Activated CD4-positive, alpha-beta T cell treated with anti-CD3 and anti-CD28 coated beads, Interleukin-2, amount 10 ng/mL, durations not matched to agents 24 days and 14 days (primary cell): Measurements from ENCODE around the gene SNRNP40. TPM values are rescaled to one million over a fixed set of nuclear protein-coding genes. Genes with fewer than 3 reads are reported as not detected.
A peak's percentile ranks its signal among the peaks of the same experiment; 100 is the strongest.
"Not testable (repeated sequence)": the region's sequence is repeated elsewhere in the genome, so short reads cannot be mapped to it uniquely, and the experiment has no call there.

Experiments
- DNase-seq: peaks from one replicate; pipeline ENCODE4 v3.0.0; 2022
- H3K27ac Mint-ChIP-seq: one replicate; pipeline ENCODE4 v1.8.0; 2022; ENCODE audit warnings: mild to moderate bottlenecking, mixed read lengths
- H3K27me3 Mint-ChIP-seq: one replicate; pipeline ENCODE4 v1.8.0; 2022; ENCODE audit warnings: mixed read lengths
- H3K36me3 Mint-ChIP-seq: one replicate; pipeline ENCODE4 v1.8.0; 2022; ENCODE audit warnings: low read depth, mild to moderate bottlenecking, mixed read lengths
- H3K4me1 Mint-ChIP-seq: one replicate; pipeline ENCODE4 v1.8.0; 2021; ENCODE audit warnings: mixed read lengths
- H3K4me3 Mint-ChIP-seq: one replicate; pipeline ENCODE4 v1.8.0; 2022; ENCODE audit warnings: mild to moderate bottlenecking, moderate library complexity, mixed read lengths
- H3K9me3 Mint-ChIP-seq: one replicate; pipeline ENCODE4 v1.8.0; 2021; ENCODE audit warnings: mixed read lengths
- intact Hi-C: fragments of 100-400 bp; cut with micrococcal nuclease; formaldehyde crosslinking; loops from one replicate; pipeline ENCODE4 v1.15.1; 2023
- total RNA-seq: library from RNA; stranded (reverse); gene quantifications from 2 replicates; pipeline ENCODE4 v1.2.3, GENCODE V29; 2022

SNRNP40 gene
- total RNA-seq, 1 donor from 2014 or later = 132 TPM

- H3K27ac Mint-ChIP-seq, DNase-seq, H3K4me1 Mint-ChIP-seq, H3K27me3 Mint-ChIP-seq, intact Hi-C loops, H3K4me3 Mint-ChIP-seq, H3K9me3 Mint-ChIP-seq: not testable (repeated sequence)
- peaks cover 62% of the 10 kb centered on the region for H3K36me3 Mint-ChIP-seq
These were observed 34.2 kb downstream of the SNRNP40 start for GRCh38 chr1:31262393-31262792.

GRCh38 chr1:31261916-31262315 lies 34.7 kb downstream of the SNRNP40 start:
- no peak overlapping the region for H3K27ac Mint-ChIP-seq

GRCh38 chr1:31259746-31260145 lies 36.8 kb downstream of the SNRNP40 start:
- no peaks in the 10 kb centered on the region for H3K9me3 Mint-ChIP-seq
- intact Hi-C loops = no loop called here
- no peak overlapping the region for H3K27ac Mint-ChIP-seq
- no peaks in the 10 kb centered on the region for H3K27me3 Mint-ChIP-seq
- no peak for DNase-seq
- H3K4me3 Mint-ChIP-seq = no peak overlapping the region
- H3K36me3 Mint-ChIP-seq = peaks cover 50% of the 10 kb centered on the region
- no peaks in the 10 kb centered on the region for H3K4me1 Mint-ChIP-seq

More at GRCh38 chr1:31261916-31262315, 34.7 kb downstream of the SNRNP40 start:
- H3K4me3 Mint-ChIP-seq = no peak overlapping the region
- H3K9me3 Mint-ChIP-seq = no peaks in the 10 kb centered on the region
- H3K36me3 Mint-ChIP-seq = peaks cover 63% of the 10 kb centered on the region
- H3K4me1 Mint-ChIP-seq = no peaks in the 10 kb centered on the region
- DNase-seq = no peak
- intact Hi-C loops = no loop called here
- no peaks in the 10 kb centered on the region for H3K27me3 Mint-ChIP-seq

- Mint-ChIP-seq H3K9me3 (no peaks in the 10 kb centered on the region), H3K4me1 (no peaks in the 10 kb centered on the region), H3K4me3 (no peak overlapping the region), H3K27me3 (no peaks in the 10 kb centered on the region), H3K27ac (no peak overlapping the region), H3K36me3 (peaks cover 42% of the 10 kb centered on the region)
- DNase-seq = no peak
- intact Hi-C loops = no loop called here
These were observed 38.0 kb downstream of the SNRNP40 start for GRCh38 chr1:31258581-31258980.

GRCh38 chr1:31257213-31257612 lies 39.4 kb downstream of the SNRNP40 start:
- H3K27ac Mint-ChIP-seq = no peak overlapping the region
- no peaks in the 10 kb centered on the region for H3K27me3 Mint-ChIP-seq
- intact Hi-C loops = no loop called here
- peaks cover 38% of the 10 kb centered on the region for H3K36me3 Mint-ChIP-seq
- no peaks in the 10 kb centered on the region for H3K9me3 Mint-ChIP-seq
- no peak for DNase-seq
- H3K4me1 Mint-ChIP-seq = no peaks in the 10 kb centered on the region
- no peak overlapping the region for H3K4me3 Mint-ChIP-seq

GRCh38 chr1:31249854-31250253 lies 46.7 kb downstream of the SNRNP40 start:
- Mint-ChIP-seq H3K36me3 (no peaks in the 10 kb centered on the region), H3K9me3 (no peaks in the 10 kb centered on the region), H3K27ac (no peak overlapping the region), H3K4me3 (no peak overlapping the region), H3K27me3 (no peaks in the 10 kb centered on the region), H3K4me1 (no peaks in the 10 kb centered on the region)
- DNase-seq = no peak
- intact Hi-C loops = no loop called here

- Mint-ChIP-seq H3K4me1 (no peaks in the 10 kb centered on the region), H3K4me3 (no peak overlapping the region), H3K36me3 (no peaks in the 10 kb centered on the region), H3K9me3 (no peaks in the 10 kb centered on the region), H3K27me3 (peaks cover 2% of the 10 kb centered on the region), H3K27ac (no peak overlapping the region)
- intact Hi-C loops = no loop called here
- DNase-seq = no peak
These were observed 48.3 kb downstream of the SNRNP40 start for GRCh38 chr1:31248276-31248675.

GRCh38 chr1:31244326-31244725 lies 52.3 kb downstream of the SNRNP40 start:
- Mint-ChIP-seq H3K9me3 (no peaks in the 10 kb centered on the region), H3K27me3 (peaks cover 17% of the 10 kb centered on the region), H3K27ac (no peak overlapping the region), H3K4me3 (no peak overlapping the region), H3K36me3 (no peaks in the 10 kb centered on the region), H3K4me1 (peaks cover 5% of the 10 kb centered on the region)
- DNase-seq = no peak
- intact Hi-C loops = no loop called here

GRCh38 chr1:31243501-31244286 lies 52.9 kb downstream of the SNRNP40 start:
- peaks cover 10% of the 10 kb centered on the region for H3K4me1 Mint-ChIP-seq
- intact Hi-C loops = no loop called here
- no peak for DNase-seq
- H3K36me3 Mint-ChIP-seq = no peaks in the 10 kb centered on the region
- no peak overlapping the region for H3K4me3 Mint-ChIP-seq
- no peak overlapping the region for H3K27ac Mint-ChIP-seq
- H3K27me3 Mint-ChIP-seq = peaks cover 22% of the 10 kb centered on the region
- no peaks in the 10 kb centered on the region for H3K9me3 Mint-ChIP-seq

- Mint-ChIP-seq H3K4me1 (peaks cover 10% of the 10 kb centered on the region), H3K4me3 (no peak overlapping the region), H3K27me3 (peaks cover 43% of the 10 kb centered on the region), H3K27ac (no peak overlapping the region), H3K9me3 (no peaks in the 10 kb centered on the region), H3K36me3 (no peaks in the 10 kb centered on the region)
- DNase-seq = no peak
- intact Hi-C loops = no loop called here
These were observed 55.3 kb downstream of the SNRNP40 start for GRCh38 chr1:31241321-31241720.

- intact Hi-C loops = no loop called here
- H3K27me3 Mint-ChIP-seq = peaks cover 57% of the 10 kb centered on the region
- no peak for DNase-seq
- H3K9me3 Mint-ChIP-seq = no peaks in the 10 kb centered on the region
- peak within 1 kb of the TSS; percentile 75 for H3K4me3 Mint-ChIP-seq
- H3K27ac Mint-ChIP-seq = no peak within 1 kb of the TSS
- peaks cover 10% of the 10 kb centered on the region for H3K4me1 Mint-ChIP-seq
- no peaks in the 10 kb centered on the region for H3K36me3 Mint-ChIP-seq
These were observed 56.8 kb downstream of the SNRNP40 start, which contains the start of gene NKAIN1 for GRCh38 chr1:31239653-31240241. Gene NKAIN1 (minus strand): TSS chr1:31239887. CDS start chr1:31239547, 340 bp downstream.

GRCh38 chr1:31238986-31239613 lies 57.5 kb downstream of the SNRNP40 start:
- Mint-ChIP-seq H3K27me3 (peaks cover 60% of the 10 kb centered on the region), H3K9me3 (no peaks in the 10 kb centered on the region), H3K36me3 (no peaks in the 10 kb centered on the region), H3K4me1 (peaks cover 10% of the 10 kb centered on the region), H3K4me3 (peak overlapping the region; percentile 75), H3K27ac (no peak overlapping the region)
- no peak for DNase-seq
- intact Hi-C loops = no loop called here

GRCh38 chr1:31238612-31238985 lies 58.0 kb downstream of the SNRNP40 start:
- peaks cover 10% of the 10 kb centered on the region for H3K4me1 Mint-ChIP-seq
- no peak for DNase-seq
- H3K27me3 Mint-ChIP-seq = peaks cover 58% of the 10 kb centered on the region
- intact Hi-C loops = no loop called here
- H3K36me3 Mint-ChIP-seq = no peaks in the 10 kb centered on the region
- peak overlapping the region; percentile 75 for H3K4me3 Mint-ChIP-seq
- no peaks in the 10 kb centered on the region for H3K9me3 Mint-ChIP-seq
- H3K27ac Mint-ChIP-seq = no peak overlapping the region

- Mint-ChIP-seq H3K4me3 (no peak overlapping the region), H3K9me3 (no peaks in the 10 kb centered on the region), H3K4me1 (peaks cover 5% of the 10 kb centered on the region), H3K27ac (no peak overlapping the region), H3K36me3 (no peaks in the 10 kb centered on the region), H3K27me3 (peaks cover 43% of the 10 kb centered on the region)
- DNase-seq = no peak
- intact Hi-C loops = no loop called here
These were observed 61.7 kb downstream of the SNRNP40 start for GRCh38 chr1:31234870-31235269.
